HEK293 (cell line): ENCODE measurements around the gene CD163L1.
"Not testable (repeated sequence)": the region's sequence is repeated elsewhere in the genome, so short reads cannot be mapped to it uniquely, and the experiment has no call there.

Source experiments
- CTCF ChIA-PET: fragments of 350-600 bp; formaldehyde crosslinking; extraction: SDS; loops from one replicate; lab custom pipeline; 2021; ENCODE audit warnings: antibody characterized with exemption; lab: Yijun Ruan, JAX
- POLR2A ChIA-PET: fragments of 300-600 bp; formaldehyde crosslinking; extraction: SDS; loops from one replicate; lab custom pipeline; 2020; ENCODE audit warnings: antibody characterized with exemption, inconsistent platforms; lab: Yijun Ruan, JAX
- H3K27ac ChIP-seq: fragments of 200-500 bp; sonication (Bioruptor generic); 2 replicates; pipeline ENCODE4 v1.5.1; 2014; ENCODE audit warnings: low read depth, low read length, control low read depth, inconsistent platforms; ENCODE audit errors: extremely low read depth
- H3K36me3 ChIP-seq, 2 experiments: fragments of 200-500 bp in 1 of 2; sonication (Bioruptor generic) in 1 of 2; 1 replicate in 1 of 2; 2 replicates in 1 of 2; pipeline ENCODE4 v1.5.1; 2014 to 2017; ENCODE audit warnings: inconsistent platforms in 2 of 2, low read length in 2 of 2; ENCODE audit not compliant: control insufficient read depth in 2 of 2, insufficient read depth in 1 of 2
- H3K4me1 ChIP-seq: fragments of 200-500 bp; sonication (Bioruptor generic); 2 replicates; pipeline ENCODE4 v1.5.1; 2014; ENCODE audit warnings: mild to moderate bottlenecking, low read length, inconsistent platforms; ENCODE audit not compliant: control insufficient read depth, insufficient read depth
- H3K4me3 ChIP-seq: 2 replicates; pipeline ENCODE4 v1.5.1; 2011; ENCODE audit warnings: low read depth, mild to moderate bottlenecking, control low read depth, low read length, moderate library complexity
- H3K9me3 ChIP-seq: fragments of 200-500 bp; sonication (Bioruptor generic); 2 replicates; pipeline ENCODE4 v1.5.1; 2014; ENCODE audit warnings: low read depth, low read length, inconsistent platforms; ENCODE audit not compliant: control insufficient read depth, insufficient read depth
- KLF9 ChIP-seq: fragments of 450-650 bp; formaldehyde crosslinking; IDR thresholded peaks from 2 replicates; pipeline ENCODE4 v1.5.1; 2016; ENCODE audit warnings: missing biosample characterization, missing genetic modification characterization, low read depth
- SCRT1 ChIP-seq: fragments of 450-650 bp; formaldehyde crosslinking; IDR thresholded peaks from 2 replicates; pipeline ENCODE4 v1.5.1; 2016; ENCODE audit warnings: missing biosample characterization, missing genetic modification characterization, borderline replicate concordance
- TCF7L2 ChIP-seq: IDR thresholded peaks from 2 replicates; pipeline ENCODE4 v1.6.1; 2011; ENCODE audit warnings: low read depth, mild to moderate bottlenecking, inconsistent platforms, low read length, moderate library complexity, borderline replicate concordance
- ZBTB1 ChIP-seq: fragments of 450-650 bp; formaldehyde crosslinking; IDR thresholded peaks from 2 replicates; pipeline ENCODE4 v1.5.1; 2016; ENCODE audit warnings: missing biosample characterization, missing genetic modification characterization
- ZBTB20 ChIP-seq: fragments of 450-650 bp; formaldehyde crosslinking; IDR thresholded peaks from 2 replicates; pipeline ENCODE4 v1.5.1; 2016; ENCODE audit warnings: missing biosample characterization, missing genetic modification characterization
- ZFHX2 ChIP-seq: fragments of 450-650 bp; formaldehyde crosslinking; conservative IDR thresholded peaks from 2 replicates; pipeline ENCODE4 v1.5.1; 2016; ENCODE audit warnings: missing biosample characterization, missing genetic modification characterization
- ZNF146 ChIP-seq: fragments of 450-650 bp; formaldehyde crosslinking; IDR thresholded peaks from 2 replicates; pipeline ENCODE4 v1.5.1; 2016; ENCODE audit warnings: missing biosample characterization, missing genetic modification characterization
- ZNF175 ChIP-seq: fragments of 450-650 bp; formaldehyde crosslinking; IDR thresholded peaks from 2 replicates; pipeline ENCODE4 v1.5.1; 2016; ENCODE audit warnings: missing biosample characterization, missing genetic modification characterization
- ZNF19 ChIP-seq: fragments of 450-650 bp; formaldehyde crosslinking; IDR thresholded peaks from 2 replicates; pipeline ENCODE4; 2016; ENCODE audit warnings: missing biosample characterization, missing genetic modification characterization, low read depth
- ZNF426 ChIP-seq: fragments of 450-650 bp; formaldehyde crosslinking; IDR thresholded peaks from 2 replicates; pipeline ENCODE4 v1.5.1; 2017; ENCODE audit warnings: missing biosample characterization, missing genetic modification characterization, mild to moderate bottlenecking, inconsistent platforms, moderate library complexity
- ZNF473 ChIP-seq: fragments of 450-650 bp; formaldehyde crosslinking; IDR thresholded peaks from 2 replicates; pipeline ENCODE4 v1.5.1; 2017; ENCODE audit warnings: missing biosample characterization, missing genetic modification characterization
- ZNF549 ChIP-seq: fragments of 450-650 bp; IDR thresholded peaks from 2 replicates; pipeline ENCODE4 v1.5.1; 2018; ENCODE audit warnings: missing biosample characterization, missing genetic modification characterization, mild to moderate bottlenecking, inconsistent platforms, moderate library complexity
- ZNF658 ChIP-seq: fragments of 450-650 bp; formaldehyde crosslinking; IDR thresholded peaks from 2 replicates; pipeline ENCODE4; 2016; ENCODE audit warnings: missing biosample characterization, missing genetic modification characterization
- ZNF670 ChIP-seq: fragments of 450-650 bp; formaldehyde crosslinking; IDR thresholded peaks from 2 replicates; pipeline ENCODE4 v1.5.1; 2016; ENCODE audit warnings: missing biosample characterization, missing genetic modification characterization, low read depth
- ZSCAN23 ChIP-seq: fragments of 450-650 bp; formaldehyde crosslinking; IDR thresholded peaks from 2 replicates; pipeline ENCODE4 v1.5.1; 2016; ENCODE audit warnings: missing biosample characterization, missing genetic modification characterization
- TF ChIP-seq, protein P1 (sequence below): fragments of 450-650 bp; formaldehyde crosslinking; IDR thresholded peaks from 2 replicates; pipeline ENCODE4 v1.5.1; 2016; ENCODE audit warnings: missing biosample characterization, missing genetic modification characterization
- TF ChIP-seq, protein P2 (sequence below): sonication (generic); formaldehyde crosslinking; IDR thresholded peaks from 2 replicates; pipeline ENCODE4 v1.8.1; 2022; ENCODE audit warnings: mild to moderate bottlenecking, moderate library complexity, missing genetic modification reagents
- TF ChIP-seq, protein P3 (sequence below): fragments of 450-650 bp; formaldehyde crosslinking; IDR thresholded peaks from 2 replicates; pipeline ENCODE4 v1.5.1; 2016; ENCODE audit warnings: missing biosample characterization, missing genetic modification characterization, low read depth
- TF ChIP-seq, protein P4 (sequence below): fragments of 450-650 bp; formaldehyde crosslinking; IDR thresholded peaks from 2 replicates; pipeline ENCODE4 v1.5.1; 2016; ENCODE audit warnings: missing biosample characterization, missing genetic modification characterization

The CD163L1 gene

DNA sequence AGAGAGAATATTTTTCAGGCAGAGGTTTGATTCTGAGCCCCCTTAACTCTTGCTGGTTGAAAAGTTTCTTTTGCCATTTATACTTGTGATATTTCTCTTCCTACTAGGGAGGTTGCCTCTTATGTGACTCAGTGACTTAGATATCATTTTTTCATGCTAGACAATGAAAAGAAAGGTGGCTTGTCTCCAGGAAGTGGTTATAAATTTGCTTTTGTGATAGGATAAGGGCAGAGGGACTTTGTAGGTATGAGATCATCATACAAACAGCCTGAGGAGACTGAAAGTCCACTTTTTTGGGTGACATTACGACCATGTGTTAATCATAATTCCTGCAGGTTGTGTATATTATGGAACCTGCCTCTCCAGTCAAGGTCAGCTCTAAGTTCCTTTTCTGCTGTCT, 104.3 kb downstream of the CD163L1 start:
- Histone ChIP-seq H3K36me3 (no peaks in the 10 kb centered on the region), H3K27ac (no peak overlapping the region), H3K4me1 (no peaks in the 10 kb centered on the region), H3K9me3 (no peaks in the 10 kb centered on the region), H3K4me3 (no peak overlapping the region)
- POLR2A ChIA-PET, result no interaction called here
- CTCF ChIA-PET, result no interaction called here
- TF ChIP-seq ZNF19 (tag by site-specific recombination) (no peak), SCRT1 (tag by site-specific recombination) (no peak), ZNF473 (tag by site-specific recombination) (no peak), ZSCAN23 (tag by site-specific recombination) (no peak), TCF7L2 (no peak), KLF9 (no peak), ZBTB1 (tag by site-specific recombination) (no peak), ZNF175 (tag by site-specific recombination) (no peak), ZNF549 (tag by site-specific recombination) (no peak), ZNF670 (tag by site-specific recombination) (no peak), ZFHX2 (tag by site-specific recombination) (no peak), ZNF658 (tag by site-specific recombination) (no peak), ZNF426 (tag by site-specific recombination) (no peak), ZBTB20 (tag by site-specific recombination) (no peak)
- TF ChIP-seq, protein P1, sequence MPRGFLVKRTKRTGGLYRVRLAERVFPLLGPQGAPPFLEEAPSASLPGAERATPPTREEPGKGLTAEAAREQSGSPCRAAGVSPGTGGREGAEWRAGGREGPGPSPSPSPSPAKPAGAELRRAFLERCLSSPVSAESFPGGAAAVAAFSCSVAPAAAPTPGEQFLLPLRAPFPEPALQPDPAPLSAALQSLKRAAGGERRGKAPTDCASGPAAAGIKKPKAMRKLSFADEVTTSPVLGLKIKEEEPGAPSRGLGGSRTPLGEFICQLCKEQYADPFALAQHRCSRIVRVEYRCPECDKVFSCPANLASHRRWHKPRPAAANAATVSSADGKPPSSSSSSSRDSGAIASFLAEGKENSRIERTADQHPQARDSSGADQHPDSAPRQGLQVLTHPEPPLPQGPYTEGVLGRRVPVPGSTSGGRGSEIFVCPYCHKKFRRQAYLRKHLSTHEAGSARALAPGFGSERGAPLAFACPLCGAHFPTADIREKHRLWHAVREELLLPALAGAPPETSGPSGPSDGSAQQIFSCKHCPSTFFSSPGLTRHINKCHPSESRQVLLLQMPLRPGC, result no peak
- TF ChIP-seq, protein P2, sequence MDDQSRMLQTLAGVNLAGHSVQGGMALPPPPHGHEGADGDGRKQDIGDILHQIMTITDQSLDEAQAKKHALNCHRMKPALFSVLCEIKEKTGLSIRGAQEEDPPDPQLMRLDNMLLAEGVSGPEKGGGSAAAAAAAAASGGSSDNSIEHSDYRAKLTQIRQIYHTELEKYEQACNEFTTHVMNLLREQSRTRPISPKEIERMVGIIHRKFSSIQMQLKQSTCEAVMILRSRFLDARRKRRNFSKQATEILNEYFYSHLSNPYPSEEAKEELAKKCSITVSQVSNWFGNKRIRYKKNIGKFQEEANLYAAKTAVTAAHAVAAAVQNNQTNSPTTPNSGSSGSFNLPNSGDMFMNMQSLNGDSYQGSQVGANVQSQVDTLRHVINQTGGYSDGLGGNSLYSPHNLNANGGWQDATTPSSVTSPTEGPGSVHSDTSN (CRISPR knock-in tag), result no peak
- TF ChIP-seq, protein P3, sequence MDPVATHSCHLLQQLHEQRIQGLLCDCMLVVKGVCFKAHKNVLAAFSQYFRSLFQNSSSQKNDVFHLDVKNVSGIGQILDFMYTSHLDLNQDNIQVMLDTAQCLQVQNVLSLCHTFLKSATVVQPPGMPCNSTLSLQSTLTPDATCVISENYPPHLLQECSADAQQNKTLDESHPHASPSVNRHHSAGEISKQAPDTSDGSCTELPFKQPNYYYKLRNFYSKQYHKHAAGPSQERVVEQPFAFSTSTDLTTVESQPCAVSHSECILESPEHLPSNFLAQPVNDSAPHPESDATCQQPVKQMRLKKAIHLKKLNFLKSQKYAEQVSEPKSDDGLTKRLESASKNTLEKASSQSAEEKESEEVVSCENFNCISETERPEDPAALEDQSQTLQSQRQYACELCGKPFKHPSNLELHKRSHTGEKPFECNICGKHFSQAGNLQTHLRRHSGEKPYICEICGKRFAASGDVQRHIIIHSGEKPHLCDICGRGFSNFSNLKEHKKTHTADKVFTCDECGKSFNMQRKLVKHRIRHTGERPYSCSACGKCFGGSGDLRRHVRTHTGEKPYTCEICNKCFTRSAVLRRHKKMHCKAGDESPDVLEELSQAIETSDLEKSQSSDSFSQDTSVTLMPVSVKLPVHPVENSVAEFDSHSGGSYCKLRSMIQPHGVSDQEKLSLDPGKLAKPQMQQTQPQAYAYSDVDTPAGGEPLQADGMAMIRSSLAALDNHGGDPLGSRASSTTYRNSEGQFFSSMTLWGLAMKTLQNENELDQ (tag by site-specific recombination), result no peak
- TF ChIP-seq, protein P4, sequence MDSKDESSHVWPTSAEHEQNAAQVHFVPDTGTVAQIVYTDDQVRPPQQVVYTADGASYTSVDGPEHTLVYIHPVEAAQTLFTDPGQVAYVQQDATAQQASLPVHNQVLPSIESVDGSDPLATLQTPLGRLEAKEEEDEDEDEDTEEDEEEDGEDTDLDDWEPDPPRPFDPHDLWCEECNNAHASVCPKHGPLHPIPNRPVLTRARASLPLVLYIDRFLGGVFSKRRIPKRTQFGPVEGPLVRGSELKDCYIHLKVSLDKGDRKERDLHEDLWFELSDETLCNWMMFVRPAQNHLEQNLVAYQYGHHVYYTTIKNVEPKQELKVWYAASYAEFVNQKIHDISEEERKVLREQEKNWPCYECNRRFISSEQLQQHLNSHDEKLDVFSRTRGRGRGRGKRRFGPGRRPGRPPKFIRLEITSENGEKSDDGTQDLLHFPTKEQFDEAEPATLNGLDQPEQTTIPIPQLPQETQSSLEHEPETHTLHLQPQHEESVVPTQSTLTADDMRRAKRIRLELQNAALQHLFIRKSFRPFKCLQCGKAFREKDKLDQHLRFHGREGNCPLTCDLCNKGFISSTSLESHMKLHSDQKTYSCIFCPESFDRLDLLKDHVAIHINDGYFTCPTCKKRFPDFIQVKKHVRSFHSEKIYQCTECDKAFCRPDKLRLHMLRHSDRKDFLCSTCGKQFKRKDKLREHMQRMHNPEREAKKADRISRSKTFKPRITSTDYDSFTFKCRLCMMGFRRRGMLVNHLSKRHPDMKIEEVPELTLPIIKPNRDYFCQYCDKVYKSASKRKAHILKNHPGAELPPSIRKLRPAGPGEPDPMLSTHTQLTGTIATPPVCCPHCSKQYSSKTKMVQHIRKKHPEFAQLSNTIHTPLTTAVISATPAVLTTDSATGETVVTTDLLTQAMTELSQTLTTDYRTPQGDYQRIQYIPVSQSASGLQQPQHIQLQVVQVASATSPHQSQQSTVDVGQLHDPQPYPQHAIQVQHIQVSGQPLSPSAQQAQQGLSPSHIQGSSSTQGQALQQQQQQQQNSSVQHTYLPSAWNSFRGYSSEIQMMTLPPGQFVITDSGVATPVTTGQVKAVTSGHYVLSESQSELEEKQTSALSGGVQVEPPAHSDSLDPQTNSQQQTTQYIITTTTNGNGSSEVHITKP, result no peak

DNA sequence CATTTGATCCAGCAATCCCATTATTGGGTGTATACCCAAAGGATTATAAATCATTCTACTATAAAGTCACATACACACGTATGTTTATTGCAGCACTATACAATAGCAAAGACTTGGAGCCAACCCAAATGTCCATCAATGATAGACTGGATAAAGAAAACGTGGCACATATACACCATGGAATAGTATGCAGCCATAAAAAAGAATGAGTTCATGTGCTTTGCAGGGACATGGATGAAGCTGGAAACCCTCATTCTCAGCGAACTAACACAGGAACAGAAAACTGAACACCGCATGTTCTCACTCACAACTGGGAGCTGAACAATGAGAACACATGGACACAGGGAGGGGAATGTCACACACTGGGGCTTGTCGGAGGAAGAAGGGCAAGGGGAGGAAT, 106.2 kb downstream of the CD163L1 start:
- H3K9me3 ChIP-seq, H3K36me3 ChIP-seq, POLR2A ChIA-PET, H3K4me1 ChIP-seq, CTCF ChIA-PET, H3K27ac ChIP-seq, H3K4me3 ChIP-seq: not testable (repeated sequence)
- TF ChIP-seq ZNF146 (tag by site-specific recombination), result peak; percentile 66
